Measurements from ENCODE around the gene DGKD.

GRCh38 chr2:233380995-233381637 is 26.8 kb downstream of the DGKD start:
- TF ChIP-seq EZH2 (IDR thresholded peaks at IDR 0.05; ENCODE audit: borderline replicate concordance, low read depth, low read length), result no peak
- TF ChIP-seq, protein P1, sequence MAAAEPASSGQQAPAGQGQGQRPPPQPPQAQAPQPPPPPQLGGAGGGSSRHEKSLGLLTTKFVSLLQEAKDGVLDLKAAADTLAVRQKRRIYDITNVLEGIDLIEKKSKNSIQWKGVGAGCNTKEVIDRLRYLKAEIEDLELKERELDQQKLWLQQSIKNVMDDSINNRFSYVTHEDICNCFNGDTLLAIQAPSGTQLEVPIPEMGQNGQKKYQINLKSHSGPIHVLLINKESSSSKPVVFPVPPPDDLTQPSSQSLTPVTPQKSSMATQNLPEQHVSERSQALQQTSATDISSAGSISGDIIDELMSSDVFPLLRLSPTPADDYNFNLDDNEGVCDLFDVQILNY (CRISPR knock-in tag; IDR thresholded peaks at IDR 0.05), result no peak
- TF ChIP-seq JUNB (CRISPR knock-in tag; conservative IDR thresholded peaks at IDR 0.05), result no peak
- TF ChIP-seq, protein P2, sequence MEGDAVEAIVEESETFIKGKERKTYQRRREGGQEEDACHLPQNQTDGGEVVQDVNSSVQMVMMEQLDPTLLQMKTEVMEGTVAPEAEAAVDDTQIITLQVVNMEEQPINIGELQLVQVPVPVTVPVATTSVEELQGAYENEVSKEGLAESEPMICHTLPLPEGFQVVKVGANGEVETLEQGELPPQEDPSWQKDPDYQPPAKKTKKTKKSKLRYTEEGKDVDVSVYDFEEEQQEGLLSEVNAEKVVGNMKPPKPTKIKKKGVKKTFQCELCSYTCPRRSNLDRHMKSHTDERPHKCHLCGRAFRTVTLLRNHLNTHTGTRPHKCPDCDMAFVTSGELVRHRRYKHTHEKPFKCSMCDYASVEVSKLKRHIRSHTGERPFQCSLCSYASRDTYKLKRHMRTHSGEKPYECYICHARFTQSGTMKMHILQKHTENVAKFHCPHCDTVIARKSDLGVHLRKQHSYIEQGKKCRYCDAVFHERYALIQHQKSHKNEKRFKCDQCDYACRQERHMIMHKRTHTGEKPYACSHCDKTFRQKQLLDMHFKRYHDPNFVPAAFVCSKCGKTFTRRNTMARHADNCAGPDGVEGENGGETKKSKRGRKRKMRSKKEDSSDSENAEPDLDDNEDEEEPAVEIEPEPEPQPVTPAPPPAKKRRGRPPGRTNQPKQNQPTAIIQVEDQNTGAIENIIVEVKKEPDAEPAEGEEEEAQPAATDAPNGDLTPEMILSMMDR (IDR thresholded peaks at IDR 0.05 in 2 of 3, conservative IDR thresholded peaks at IDR 0.05 in 1 of 3; ENCODE audit: insufficient read depth in 2 of 3, low read depth in 1 of 3, low read length in 3 of 3), result no peak
- no peak for TF ChIP-seq EHMT2 (IDR thresholded peaks at IDR 0.05)
- TF ChIP-seq MXI1 (IDR thresholded peaks at IDR 0.05; ENCODE audit: low read depth, low read length), result no peak
- TF ChIP-seq, protein P3, sequence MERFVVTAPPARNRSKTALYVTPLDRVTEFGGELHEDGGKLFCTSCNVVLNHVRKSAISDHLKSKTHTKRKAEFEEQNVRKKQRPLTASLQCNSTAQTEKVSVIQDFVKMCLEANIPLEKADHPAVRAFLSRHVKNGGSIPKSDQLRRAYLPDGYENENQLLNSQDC (CRISPR knock-in tag; IDR thresholded peaks at IDR 0.05), result no peak
- no peak for TF ChIP-seq ZNF253 (CRISPR knock-in tag; conservative IDR thresholded peaks at IDR 0.05)
- TF ChIP-seq HMG20B (CRISPR knock-in tag; IDR thresholded peaks at IDR 0.05), result no peak
- TF ChIP-seq DPF2 (IDR thresholded peaks at IDR 0.05), result no peak
- TF ChIP-seq, protein P4, sequence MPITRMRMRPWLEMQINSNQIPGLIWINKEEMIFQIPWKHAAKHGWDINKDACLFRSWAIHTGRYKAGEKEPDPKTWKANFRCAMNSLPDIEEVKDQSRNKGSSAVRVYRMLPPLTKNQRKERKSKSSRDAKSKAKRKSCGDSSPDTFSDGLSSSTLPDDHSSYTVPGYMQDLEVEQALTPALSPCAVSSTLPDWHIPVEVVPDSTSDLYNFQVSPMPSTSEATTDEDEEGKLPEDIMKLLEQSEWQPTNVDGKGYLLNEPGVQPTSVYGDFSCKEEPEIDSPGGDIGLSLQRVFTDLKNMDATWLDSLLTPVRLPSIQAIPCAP (CRISPR knock-in tag; IDR thresholded peaks at IDR 0.05; ENCODE audit: borderline replicate concordance), result no peak
- TF ChIP-seq ETV6 (IDR thresholded peaks at IDR 0.05; ENCODE audit: borderline replicate concordance in 1 of 2, low read depth in 2 of 2, low read length in 1 of 2), result no peak
- no peak for TF ChIP-seq ETV6 (CRISPR knock-in tag; IDR thresholded peaks at IDR 0.05; ENCODE audit: borderline replicate concordance)
